WTC11 (cell line): ENCODE measurements around the gene BORCS8.

Experiments
- ATF2 ChIP-seq: sonication (generic); formaldehyde crosslinking; IDR thresholded peaks from 2 replicates; pipeline ENCODE4 v1.8.1; 2022; ENCODE audit warnings: low read depth, missing genetic modification reagents, borderline replicate concordance
- CBFB ChIP-seq: sonication (generic); formaldehyde crosslinking; IDR thresholded peaks from 2 replicates; pipeline ENCODE4 v1.8.1; 2022; ENCODE audit warnings: mild to moderate bottlenecking, low read depth, missing genetic modification reagents
- CTCF ChIP-seq: fragments of 200-600 bp; IDR thresholded peaks from 2 replicates; pipeline ENCODE4 v1.8.0; 2022; ENCODE audit warnings: antibody characterized with exemption
- FOXJ3 ChIP-seq: sonication (generic); formaldehyde crosslinking; IDR thresholded peaks from 2 replicates; pipeline ENCODE4 v1.9.0; 2021; ENCODE audit warnings: missing genetic modification reagents, mild to moderate bottlenecking, borderline replicate concordance
- MXD4 ChIP-seq: fragments of 250-450 bp; sonication (Bioruptor Pico); IDR thresholded peaks from 2 replicates; pipeline ENCODE4 v1.8.0; 2021; ENCODE audit warnings: mild to moderate bottlenecking, moderate library complexity, borderline replicate concordance
- NFATC4 ChIP-seq: fragments of 250-450 bp; sonication (Bioruptor Pico); IDR thresholded peaks from 2 replicates; pipeline ENCODE4 v1.9.0; 2021; ENCODE audit warnings: mild to moderate bottlenecking
- NFE2L1 ChIP-seq: sonication (generic); formaldehyde crosslinking; IDR thresholded peaks from 2 replicates; pipeline ENCODE4 v1.8.1; 2023; ENCODE audit warnings: missing genetic modification reagents
- NR3C1 ChIP-seq: sonication (generic); formaldehyde crosslinking; conservative IDR thresholded peaks from 2 replicates; pipeline ENCODE4 v1.8.1; 2023; ENCODE audit warnings: low read depth, mild to moderate bottlenecking, missing genetic modification reagents
- RELA ChIP-seq: sonication (generic); formaldehyde crosslinking; IDR thresholded peaks from 2 replicates; pipeline ENCODE4 v1.8.1; 2022; ENCODE audit warnings: missing genetic modification reagents, mild to moderate bottlenecking, borderline replicate concordance
- TP53 ChIP-seq: sonication (generic); formaldehyde crosslinking; IDR thresholded peaks from 2 replicates; pipeline ENCODE4 v1.8.1; 2023; ENCODE audit warnings: mild to moderate bottlenecking, missing genetic modification reagents
- ZNF232 ChIP-seq: sonication (generic); formaldehyde crosslinking; IDR thresholded peaks from 2 replicates; pipeline ENCODE4 v1.8.0; 2022; ENCODE audit warnings: mild to moderate bottlenecking, missing genetic modification reagents
- ZNF416 ChIP-seq: fragments of 250-450 bp; sonication (Bioruptor Pico); IDR thresholded peaks from 2 replicates; pipeline ENCODE4 v1.9.0; 2021; ENCODE audit warnings: mild to moderate bottlenecking, inconsistent platforms
- TF ChIP-seq, protein P1 (sequence below): sonication (generic); formaldehyde crosslinking; IDR thresholded peaks from 2 replicates; pipeline ENCODE4 v1.8.0; 2022; ENCODE audit warnings: mild to moderate bottlenecking, missing genetic modification reagents

GRCh38 chr19:19185853-19186740 lies 5.9 kb downstream of the BORCS8 start:
- TF ChIP-seq CTCF (peak; percentile 93), NFATC4 (no peak), NR3C1 (CRISPR knock-in tag) (0 out of 2 replicates have a peak, but pooled peaks have one; percentile 48), MXD4 (CRISPR knock-in tag) (no peak), FOXJ3 (no peak), ZNF232 (CRISPR knock-in tag) (no peak), RELA (CRISPR knock-in tag) (no peak), ATF2 (CRISPR knock-in tag) (no peak), CBFB (CRISPR knock-in tag) (no peak), TP53 (CRISPR knock-in tag) (no peak), NFE2L1 (no peak), ZNF416 (CRISPR knock-in tag) (no peak)
- TF ChIP-seq, protein P1, sequence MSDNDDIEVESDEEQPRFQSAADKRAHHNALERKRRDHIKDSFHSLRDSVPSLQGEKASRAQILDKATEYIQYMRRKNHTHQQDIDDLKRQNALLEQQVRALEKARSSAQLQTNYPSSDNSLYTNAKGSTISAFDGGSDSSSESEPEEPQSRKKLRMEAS (CRISPR knock-in tag): peak; percentile 45; the same call in 1 of the 2 replicates
